Activated naive CD8-positive, alpha-beta T cell treated with anti-CD3 and anti-CD28 coated beads, Interleukin-2, amount 50 U/mL, for 16 hours (primary cell): ENCODE data around the gene SYNE4.
A peak's percentile ranks its signal among the peaks of the same experiment; 100 is the strongest.
"Not testable (repeated sequence)": the region's sequence is repeated elsewhere in the genome, so short reads cannot be mapped to it uniquely, and the experiment has no call there.

ENCODE experiments used
- DNase-seq: peaks from one replicate; pipeline ENCODE4 v3.0.0-alpha.2; 2020; ENCODE audit warnings: low read depth, low spot score

The SYNE4 gene, protein sequence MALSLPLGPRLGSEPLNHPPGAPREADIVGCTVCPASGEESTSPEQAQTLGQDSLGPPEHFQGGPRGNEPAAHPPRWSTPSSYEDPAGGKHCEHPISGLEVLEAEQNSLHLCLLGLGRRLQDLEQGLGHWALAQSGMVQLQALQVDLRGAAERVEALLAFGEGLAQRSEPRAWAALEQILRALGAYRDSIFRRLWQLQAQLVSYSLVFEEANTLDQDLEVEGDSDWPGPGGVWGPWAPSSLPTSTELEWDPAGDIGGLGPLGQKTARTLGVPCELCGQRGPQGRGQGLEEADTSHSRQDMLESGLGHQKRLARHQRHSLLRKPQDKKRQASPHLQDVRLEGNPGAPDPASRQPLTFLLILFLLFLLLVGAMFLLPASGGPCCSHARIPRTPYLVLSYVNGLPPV

DNA sequence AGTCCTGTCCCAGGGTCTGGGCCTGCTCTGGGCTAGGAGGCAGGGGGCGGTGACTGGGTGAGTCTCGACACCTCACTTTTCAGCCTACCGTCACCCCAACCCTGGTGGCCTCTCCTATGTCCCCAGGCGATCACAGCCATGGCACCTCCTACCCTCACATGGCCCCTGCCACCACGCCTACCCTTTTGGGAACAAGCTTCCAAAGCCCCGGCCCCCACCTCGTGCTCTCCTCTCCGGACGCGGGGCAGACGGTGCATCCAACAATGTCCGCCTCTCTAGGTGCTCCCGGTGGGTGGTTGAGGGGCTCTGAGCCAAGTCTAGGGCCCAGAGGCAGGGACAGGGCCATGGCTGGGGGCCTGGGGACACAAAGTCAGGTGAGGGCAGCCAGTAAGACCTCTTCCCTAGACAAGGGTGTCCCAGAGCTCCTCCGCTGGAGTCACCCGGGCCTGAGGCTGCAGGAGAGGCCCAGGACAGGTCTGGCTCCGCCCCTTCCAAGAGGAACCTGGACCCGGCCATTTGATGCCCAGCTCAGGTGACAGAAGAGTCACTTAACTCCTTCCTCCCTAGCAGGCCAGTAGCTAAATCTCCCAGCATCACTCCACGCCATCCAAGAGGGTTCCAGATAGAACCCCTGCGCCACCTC, at the start of gene SYNE4:
TSS of gene SYNE4 (minus strand) at position 478 of the 643 bp plus-strand sequence. CDS start at position 346, 132 bp downstream.
- DNase-seq: no peak

DNA sequence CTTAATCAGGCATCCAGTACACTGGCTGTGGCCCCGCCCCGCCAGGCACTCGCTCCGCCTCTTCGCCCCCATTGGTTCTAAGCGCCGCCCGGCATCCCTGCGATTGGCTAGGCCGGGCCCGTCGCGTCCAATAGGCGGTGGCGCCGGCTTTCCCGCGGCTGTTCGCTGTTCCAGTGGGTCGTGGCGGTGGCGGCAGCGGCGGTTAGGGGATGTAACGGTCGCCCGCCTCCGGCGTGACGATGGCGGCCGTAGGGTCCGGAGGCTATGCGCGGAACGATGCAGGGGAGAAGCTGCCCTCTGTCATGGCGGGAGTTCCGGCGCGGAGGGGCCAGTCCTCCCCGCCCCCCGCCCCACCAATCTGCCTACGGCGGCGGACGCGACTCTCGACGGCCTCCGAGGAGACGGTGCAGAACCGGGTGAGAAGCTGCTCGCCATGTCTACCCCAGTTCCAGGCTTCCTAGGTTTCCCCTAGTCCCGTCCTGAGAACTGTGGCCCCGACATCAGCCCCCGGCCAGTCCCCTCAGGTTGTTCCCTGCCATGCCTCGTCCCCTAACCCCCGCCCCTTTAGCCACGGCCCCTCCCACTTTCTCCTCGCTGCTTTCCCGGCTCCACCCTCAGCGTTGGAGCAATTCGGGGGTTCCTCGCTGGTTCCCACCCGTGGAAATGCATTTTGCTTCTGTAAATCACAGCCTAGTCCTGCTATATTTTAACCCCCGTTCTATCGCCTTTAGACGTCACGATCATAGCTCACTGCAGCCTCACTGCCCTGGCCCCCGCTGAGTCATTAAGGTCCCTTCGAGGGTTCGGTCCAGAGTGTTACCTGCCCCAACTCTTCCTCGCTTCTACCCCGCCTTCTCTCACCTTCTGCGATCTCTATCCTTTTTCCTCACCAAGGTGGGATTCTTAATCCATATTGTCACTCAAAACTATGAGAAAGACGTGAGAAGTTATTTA, 46.4 kb upstream of the SYNE4 start, which contains the start of gene WDR62:
TSS of gene WDR62 (plus strand) at position 165 of the 954 bp plus-strand sequence. CDS start at position 240, 75 bp downstream.
- DNase-seq: peak; percentile 87

DNA sequence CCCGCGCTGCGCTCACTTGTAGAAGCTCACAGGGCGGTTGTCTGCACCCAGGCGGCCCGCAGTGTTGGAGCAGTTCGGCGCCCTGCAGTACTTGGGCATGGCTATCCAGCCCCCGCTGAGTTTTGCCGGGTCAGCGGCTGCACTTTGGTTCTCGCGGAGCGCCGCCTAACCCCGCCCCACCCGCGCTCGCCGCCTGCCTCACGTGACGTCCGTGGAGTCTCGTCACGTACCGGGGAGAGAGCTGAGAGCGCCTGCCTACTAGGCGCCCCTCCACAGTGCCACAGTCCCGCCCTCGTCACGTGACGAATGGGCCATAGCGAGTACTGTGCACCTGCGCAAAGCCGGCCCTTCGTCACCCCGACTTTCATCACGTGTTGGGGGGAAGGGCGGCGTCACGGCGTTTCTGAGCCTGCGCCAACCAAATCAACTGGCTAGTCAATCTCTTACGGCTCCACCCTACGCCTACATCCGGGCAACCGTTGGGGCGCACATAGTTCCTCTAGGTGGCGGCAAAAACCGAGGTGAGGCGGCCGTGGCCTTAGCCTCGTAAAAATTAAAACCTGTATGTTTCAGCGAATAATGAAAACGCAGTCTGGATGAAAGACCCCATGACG, 45.6 kb upstream of the SYNE4 start, which contains the start of gene THAP8:
TSS of gene THAP8 (minus strand) at position 167 of the 614 bp plus-strand sequence. CDS start at position 99, 68 bp downstream.
- DNase-seq: peak; percentile 100

DNA sequence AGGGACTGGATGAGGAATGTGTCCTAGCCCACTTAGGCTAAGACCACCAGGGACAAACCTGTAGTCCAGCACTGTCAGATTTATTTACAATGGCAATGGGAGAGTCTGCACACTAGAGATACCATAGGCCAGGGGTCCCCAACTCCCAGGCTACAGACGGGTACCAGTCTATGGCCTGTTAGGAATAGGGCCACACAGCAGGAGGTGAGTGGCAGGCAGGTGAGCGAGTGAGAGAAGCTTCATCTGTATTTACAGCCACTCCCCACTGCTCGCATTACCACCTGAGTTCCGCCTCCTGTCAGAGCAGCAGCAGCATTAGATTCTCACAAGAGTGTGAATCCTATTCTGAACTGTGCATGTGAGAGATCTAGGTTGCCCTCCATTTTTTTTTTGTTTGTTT, 43.0 kb upstream of the SYNE4 start:
- no peak for DNase-seq

DNA sequence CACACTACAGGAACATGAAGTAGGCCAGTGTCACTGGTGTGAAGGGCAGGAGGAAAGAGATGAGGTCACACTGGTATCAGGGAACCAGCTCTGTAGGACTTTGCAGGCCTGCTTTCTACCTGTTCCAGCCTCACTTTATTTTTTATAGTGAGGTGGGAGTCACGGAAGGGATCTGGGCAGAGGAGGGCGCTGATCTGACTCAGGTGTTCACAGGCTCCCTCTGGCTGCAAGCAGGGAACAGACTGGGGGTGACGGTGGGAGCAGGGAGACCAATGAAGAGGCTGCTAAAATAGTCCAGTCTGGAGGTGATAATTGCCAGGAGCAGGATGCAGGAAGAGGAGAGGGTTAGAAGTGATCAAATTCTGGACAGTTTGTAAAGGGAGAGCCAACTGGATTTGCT, 42.6 kb upstream of the SYNE4 start:
- DNase-seq: no peak

DNA sequence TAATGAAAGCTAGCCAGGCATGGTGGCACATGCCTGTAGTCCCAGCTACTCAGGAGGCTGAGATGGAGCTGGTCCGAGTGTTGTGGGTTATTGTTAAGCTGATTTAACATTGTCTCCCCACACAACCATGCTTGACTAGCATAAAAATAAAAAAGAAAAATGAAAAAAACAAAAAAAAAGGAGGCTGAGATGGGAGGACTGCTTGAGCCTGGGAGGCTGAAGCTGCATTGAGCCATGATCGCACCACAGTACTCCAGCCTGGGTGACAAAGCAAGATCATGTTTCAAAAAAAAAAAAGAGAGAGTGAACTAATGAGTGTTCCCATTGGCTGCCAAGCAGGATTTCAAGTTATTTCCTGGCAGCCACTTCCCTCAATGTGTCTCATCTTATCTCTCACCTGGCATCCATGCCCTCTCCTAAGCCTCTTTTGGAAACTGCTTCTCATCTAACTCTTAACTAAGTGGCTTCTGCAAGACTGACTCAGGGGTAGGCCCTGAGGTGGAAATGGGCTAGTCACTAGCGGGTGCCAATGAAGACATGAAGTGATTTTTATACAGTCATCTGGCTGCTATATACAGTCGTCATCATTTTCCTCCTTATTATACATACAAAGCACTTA, 40.6 kb upstream of the SYNE4 start:
- DNase-seq: no peak

DNA sequence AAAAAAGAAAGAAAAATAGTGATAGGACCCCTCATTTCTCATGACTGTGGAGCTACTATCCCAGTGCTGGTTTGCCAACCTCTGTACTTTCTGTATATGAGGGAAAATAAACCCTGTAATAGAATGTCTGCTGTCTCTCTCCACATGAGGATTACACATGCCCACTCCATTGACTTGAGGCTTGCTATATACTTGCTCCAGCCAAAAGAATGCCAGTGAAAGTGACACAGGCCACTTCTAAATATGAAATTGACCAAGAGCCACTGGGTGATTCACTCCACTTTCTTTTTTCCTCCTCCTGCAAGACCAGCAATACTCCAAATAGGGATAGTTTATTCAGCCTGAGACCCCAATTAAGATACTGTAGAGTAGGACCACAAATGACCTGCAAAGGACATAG, 39.2 kb upstream of the SYNE4 start:
- no peak for DNase-seq

DNA sequence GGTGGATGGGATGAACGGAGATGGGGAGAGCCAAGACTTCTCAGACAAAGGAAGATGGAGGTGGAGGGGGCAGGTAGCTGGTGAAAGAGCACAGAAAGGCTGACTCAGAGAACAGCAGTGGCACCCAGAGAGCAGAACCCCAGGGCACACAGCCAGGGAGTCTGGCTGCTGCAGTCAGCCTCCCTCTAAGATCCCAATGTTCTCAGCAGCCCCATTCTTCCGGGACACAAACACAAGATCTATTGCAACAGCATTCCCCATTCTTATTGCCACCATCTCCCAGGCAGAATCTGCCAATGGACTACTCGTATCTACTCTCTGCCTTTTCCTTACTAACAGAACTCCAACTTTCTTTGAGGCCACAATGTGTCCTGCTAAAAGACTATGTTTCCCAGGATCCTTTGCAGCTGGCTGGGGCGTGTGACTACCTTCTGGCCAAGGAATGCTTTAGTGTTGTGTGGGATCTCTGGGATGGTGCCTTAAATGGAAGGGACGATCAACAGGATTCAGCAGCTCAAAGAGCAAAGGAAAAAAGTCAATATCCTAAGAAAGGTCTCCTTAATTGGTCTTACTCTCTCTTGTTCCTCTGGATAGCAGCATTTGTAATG, 37.9 kb upstream of the SYNE4 start:
- no peak for DNase-seq

DNA sequence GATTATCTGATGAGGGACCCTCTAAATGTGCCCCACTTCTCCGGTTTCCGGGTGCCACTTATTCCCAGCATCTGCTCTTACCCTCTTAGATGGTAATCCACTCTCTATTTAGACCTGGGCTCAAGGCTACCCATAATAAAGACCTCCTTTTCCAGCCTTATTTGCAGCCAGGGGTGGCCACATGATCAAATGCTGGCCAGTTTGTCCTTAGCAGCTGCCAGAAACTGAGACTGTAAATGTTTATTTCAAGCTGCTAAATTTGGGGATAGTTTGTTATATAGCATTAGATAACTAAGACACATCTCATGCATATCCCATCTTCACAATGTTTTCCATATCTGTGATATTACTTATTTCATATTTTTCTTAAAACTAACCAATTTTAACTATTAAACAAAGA, 35.3 kb upstream of the SYNE4 start:
- no peak for DNase-seq

DNA sequence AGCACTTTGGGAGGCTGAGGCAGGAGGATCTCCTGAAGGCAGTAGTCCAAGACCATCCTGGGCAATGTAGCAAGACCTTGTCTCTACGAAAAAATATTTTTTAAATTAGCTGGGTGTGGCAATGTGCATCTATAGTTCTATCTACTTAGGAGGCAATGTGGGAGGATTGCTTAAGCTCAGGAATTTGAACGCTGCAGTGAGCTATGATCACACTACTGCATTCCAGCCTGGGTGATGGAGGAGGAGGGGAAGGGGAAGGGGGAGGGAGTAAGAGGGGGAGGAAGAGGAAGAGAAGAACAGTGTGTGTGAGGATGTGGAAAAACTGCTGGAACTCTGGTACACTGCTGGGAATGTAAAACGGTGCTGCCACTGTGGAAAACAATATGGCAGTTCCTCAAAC, 33.2 kb upstream of the SYNE4 start:
- no peak for DNase-seq

DNA sequence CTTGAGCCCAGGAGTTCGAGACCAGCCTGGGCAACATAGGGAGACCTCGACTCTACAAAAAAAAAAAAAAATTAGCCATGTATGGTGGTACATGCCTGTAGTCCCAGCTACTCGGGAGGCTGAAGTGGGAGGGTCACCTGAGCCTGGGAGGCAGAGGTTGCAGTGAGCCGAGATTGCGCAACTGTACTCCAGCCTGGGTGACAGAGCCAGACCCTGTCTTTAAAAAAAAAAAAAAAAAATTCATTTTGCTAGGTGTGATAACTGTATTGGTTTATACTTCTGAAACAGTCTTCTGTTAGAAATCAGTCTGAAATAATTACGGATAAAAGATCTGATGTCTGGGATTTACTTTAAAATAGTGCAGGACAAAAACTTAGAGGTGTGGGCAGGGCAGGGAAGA, 32.5 kb upstream of the SYNE4 start:
- not testable (repeated sequence) for DNase-seq

DNA sequence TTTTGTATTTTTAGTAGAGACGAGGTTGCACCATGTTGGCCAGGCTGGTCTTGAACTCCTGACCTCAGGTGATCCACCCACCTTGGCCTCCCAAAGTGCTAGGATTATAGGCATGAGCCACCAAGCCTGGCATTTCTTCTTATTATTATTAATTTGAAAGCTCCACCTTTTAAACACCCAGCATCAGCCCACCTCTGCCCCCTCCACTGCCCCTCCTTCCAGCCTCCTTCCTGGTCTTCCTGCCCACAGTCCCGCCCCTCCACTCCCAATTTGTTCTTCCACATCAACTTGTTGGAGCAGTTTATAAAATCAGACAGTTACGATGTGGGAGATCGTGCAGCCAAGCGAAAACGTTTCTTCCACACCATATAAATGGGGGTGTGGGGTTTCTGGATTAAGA, 31.9 kb upstream of the SYNE4 start:
- DNase-seq: no peak

DNA sequence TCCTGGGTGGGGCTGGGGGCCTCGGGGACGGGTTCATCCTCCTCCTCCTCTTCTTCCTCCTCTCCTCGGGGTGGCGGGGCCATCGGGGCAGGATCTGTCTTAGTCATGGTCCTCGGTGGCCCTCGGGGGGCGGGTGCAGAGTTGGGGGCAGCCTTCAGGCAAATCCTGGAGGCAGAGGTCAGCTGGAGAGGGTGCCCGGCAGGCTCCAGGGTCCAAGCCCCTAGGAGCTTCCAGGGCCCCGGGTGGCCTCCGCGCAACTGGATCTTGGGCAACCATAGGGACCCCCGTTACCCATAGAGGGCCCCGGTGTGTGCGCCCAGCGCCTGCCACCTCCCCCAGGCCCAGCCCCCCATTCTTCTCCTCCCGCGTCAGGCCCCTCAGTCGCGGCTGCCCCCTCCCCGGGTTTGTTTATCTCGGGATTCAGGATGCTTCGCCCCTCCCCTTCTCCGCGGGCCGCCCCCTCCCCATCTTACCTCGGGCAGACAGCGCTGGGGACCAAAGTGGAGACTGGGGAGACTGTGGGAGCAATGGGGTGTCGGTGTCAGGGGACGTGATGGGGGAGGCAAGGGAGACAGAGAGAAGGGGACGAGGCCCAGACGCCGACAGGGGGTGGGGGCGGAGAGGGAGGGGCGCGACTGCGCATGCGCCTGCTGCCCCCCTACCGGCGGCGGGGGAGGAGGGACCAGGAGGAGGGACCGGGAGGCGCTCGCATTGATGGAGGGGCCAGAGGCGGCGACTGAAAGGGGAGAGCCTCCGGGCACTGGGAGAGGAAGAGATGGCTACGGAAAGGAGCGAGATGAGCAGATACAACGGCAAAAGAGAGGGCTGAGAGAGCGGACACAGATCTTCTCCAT, 23.9 kb upstream of the SYNE4 start, which contains the start of gene CLIP3:
TSS of gene CLIP3 (minus strand) at position 623 of the 854 bp plus-strand sequence. CDS start at position 107, 516 bp downstream.
- no peak for DNase-seq

DNA sequence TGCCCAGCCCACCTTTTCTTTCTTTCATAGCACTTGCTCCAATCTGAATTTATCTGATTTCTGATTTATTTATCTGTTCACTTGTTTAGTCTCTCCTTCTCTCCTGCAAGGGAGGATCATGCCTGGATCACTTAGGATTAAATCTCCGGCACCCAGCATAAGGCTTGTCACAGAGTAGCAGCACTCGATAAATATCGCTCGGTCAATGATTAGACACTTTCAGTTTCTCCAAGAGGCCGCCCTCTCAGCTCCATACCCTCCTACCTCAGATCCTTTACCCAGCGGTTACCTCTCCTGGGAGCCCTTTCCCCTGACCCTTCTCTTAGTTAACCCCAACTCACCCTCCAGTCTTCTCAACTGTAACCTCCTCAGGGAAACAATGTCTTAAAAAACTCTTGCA, 22.7 kb upstream of the SYNE4 start:
- no peak for DNase-seq

DNA sequence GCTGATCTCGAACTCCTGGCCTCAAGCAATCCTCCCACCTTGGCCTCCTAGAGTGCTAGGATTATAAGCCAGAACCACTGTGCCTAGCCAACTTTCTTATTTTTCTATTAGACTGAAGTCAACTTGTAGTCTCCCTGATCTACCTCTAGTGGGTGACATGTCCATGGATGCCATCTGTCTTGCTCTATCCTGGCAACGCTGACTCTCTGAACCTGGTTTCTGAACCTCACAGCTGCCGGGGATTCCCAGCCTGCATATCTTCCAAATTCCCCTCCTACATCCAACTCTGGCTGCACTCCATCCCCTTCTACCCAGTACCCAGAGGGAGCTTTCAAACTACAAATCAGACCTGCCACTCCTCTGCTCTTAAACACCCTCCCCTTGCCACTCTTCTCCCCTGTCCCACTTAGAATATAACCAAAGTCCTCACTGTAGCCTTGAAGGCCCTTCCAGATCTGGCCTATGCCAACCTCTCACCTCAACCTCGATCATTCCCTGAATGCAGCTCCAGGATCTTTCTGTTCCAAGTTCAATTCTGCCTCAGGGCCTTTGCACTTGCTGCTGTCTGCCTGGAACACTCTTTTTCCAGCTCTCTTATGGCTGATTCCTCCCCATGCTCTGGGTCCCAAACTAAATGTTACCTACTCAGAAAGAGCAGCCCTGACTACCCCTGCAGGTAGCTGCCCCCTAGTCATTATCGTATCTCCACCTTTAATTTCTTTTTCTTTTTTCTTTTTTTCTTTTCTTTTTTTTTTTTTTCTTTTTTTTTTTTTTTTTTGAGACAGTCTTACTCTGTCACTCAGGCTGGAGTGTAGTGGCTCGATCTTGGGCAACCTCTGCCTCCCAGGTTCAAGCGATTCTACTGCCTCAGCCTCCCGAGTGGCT, 21.9 kb upstream of the SYNE4 start:
- no peak for DNase-seq

DNA sequence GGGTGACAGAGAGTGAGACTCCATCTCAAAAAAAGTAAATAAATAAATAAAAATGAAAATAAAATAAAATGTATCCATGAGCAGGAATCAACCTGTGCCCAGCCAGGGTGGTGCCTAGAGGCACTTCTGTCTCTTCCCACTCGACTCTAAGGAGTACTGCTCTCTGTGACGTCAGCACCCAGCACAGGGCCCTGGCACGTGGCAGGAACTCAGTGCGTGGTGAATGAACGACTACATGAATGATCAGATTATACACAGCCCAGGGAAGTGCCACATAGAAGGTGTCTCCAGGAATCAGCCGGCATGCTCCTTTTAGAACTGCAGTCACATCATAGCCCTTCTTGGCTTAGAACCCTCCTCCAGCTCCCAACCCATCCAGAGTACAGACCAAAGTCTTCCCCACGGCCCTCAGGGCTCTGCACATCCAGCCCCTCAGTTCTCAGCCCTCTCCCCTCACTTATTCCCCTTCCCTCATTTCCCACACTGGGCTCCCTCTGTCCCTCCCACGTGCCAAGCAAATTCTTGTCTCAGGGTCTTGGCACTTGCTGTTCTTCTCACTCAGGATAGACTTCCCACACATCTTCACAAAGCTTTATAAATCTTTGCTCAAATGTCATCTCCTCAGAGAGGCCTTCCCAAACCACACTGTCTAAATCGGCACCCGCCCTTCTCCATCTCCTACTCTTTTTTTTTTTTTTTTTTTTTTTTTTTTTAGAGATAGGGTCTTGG, 19.9 kb upstream of the SYNE4 start:
- DNase-seq: no peak

DNA sequence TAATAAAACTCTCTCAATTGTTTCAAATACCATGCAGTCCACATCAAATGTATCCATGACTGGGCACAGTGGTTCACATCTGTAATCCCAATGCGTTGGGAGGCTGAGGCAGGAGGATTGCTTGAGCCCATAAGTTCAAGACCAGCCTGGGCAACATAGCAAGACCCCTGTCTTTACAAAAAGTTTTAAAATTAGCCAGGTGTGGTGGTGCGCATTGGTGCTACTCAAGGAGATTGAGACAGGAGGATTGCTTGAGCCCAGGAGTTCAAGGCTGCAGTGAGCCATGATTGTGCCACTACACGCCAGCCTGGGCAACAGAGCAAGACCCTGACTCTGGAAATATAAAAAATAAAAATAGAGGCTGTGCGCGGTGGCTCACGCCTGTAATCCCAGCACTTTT, 19.1 kb upstream of the SYNE4 start:
- no peak for DNase-seq
